Upper lobe of left lung (tissue), 6 donors: ENCODE data around the gene CFAP68. TPM values are rescaled to one million over a fixed set of nuclear protein-coding genes. Genes with fewer than 3 reads are reported as not detected.

ENCODE experiments used
- ATAC-seq, 2 donors: fragments of 200-7000 bp; cut with Tn5 transposase; one replicate each; pipeline ENCODE4 v1.9.1; 2022; ENCODE audit warnings: mild to moderate bottlenecking in 2 of 2, moderate library complexity in 2 of 2; ENCODE audit not compliant: low FRiP score in 2 of 2
- DNase-seq, 2 donors: peaks; one replicate each; pipeline ENCODE4 v3.0.0-alpha.2; 2019 to 2020
- H3K27ac ChIP-seq, 4 donors: fragments of 200-600 bp; sonication (generic); one replicate each; pipeline ENCODE4 v1.5.1; 2016 to 2019
- H3K27me3 ChIP-seq, 4 donors: fragments of 200-600 bp; sonication (generic); one replicate each; pipeline ENCODE4 v1.5.1; 2017 to 2019
- H3K36me3 ChIP-seq, 4 donors: fragments of 200-600 bp; sonication (generic); one replicate each; pipeline ENCODE4 v1.5.1; 2016 to 2019
- H3K4me1 ChIP-seq, 4 donors: fragments of 200-600 bp; sonication (generic); one replicate each; pipeline ENCODE4 v1.5.1; 2018 to 2019
- H3K4me3 ChIP-seq, 4 donors: fragments of 200-600 bp; sonication (generic); one replicate each; pipeline ENCODE4 v1.5.1; 2017 to 2019; ENCODE audit warnings: mild to moderate bottlenecking in 2 of 4, moderate library complexity in 1 of 4
- H3K9me3 ChIP-seq, 4 donors: fragments of 200-600 bp; sonication (generic); one replicate each; pipeline ENCODE4 v1.5.1; 2018 to 2019
- EP300 ChIP-seq, 4 donors: sonication (generic); formaldehyde crosslinking; IDR thresholded peaks; one replicate each; pipeline ENCODE4 v1.5.1; 2017; ENCODE audit warnings: antibody characterized with exemption in 4 of 4, control low read depth in 2 of 4
- POLR2A ChIP-seq, 4 donors: fragments of 450-650 bp; IDR thresholded peaks; one replicate each; pipeline ENCODE4 v1.5.1; 2016 to 2017; ENCODE audit warnings: antibody characterized with exemption in 4 of 4, mild to moderate bottlenecking in 2 of 4
- POLR2AphosphoS5 ChIP-seq, 2 donors: sonication (generic); formaldehyde crosslinking; IDR thresholded peaks; one replicate each; pipeline ENCODE4 v1.5.1; 2017; ENCODE audit warnings: antibody characterized with exemption in 2 of 2
- WGBS, 2 donors: methylation state at CpG; one replicate each; pipeline ENCODE4 v1.1.5; 2017 to 2018; 5-methylcytosine and 5-hydroxymethylcytosine counted together
- total RNA-seq, 6 donors: library from RNA; depleted of rRNA in 4 of 6; stranded (reverse); fragments of >200 nt in 4 of 6; gene quantifications; one replicate each; pipeline versions ENCODE4 v1.1.0 to v1.2.1, GENCODE V29; 2016 to 2021
- TF ChIP-seq, protein P1 (sequence below), 6 experiments: fragments of 450-650 bp in 4 of 6; fragments of 200-600 bp in 2 of 6; sonication (generic) in 2 of 6; IDR thresholded peaks; one replicate each; pipeline ENCODE4 v1.5.1; 2016 to 2019; ENCODE audit warnings: antibody characterized with exemption in 6 of 6
- donor health status: DM: no; HTN: no; CAD: no; lungs with moderate emphysema.
- donor health status: DM: no; HTN: yes; CAD: no; lungs with severe emphysema.

Gene CFAP68
- total RNA-seq, 6 donors from 2014 or later, result 2.1 to 29.4 (median 19.5) TPM

DNA sequence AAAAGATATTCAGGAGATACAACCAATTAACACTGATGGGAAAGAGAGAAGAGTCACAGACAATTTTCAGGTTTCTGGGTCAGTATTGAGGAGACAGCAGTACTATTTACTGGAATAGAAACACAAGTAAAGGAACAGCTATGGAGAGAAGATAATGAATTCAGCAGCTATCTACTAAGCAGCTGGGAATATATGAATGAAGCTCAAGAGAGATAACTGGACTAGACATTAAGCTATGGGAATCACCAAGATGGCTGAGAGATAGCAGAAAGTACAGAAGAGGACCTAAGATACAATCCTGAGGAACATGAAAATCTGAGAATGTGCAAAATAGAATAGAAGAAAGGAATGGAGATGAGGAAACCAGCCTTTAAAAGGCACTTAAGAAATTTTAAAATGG, 23.8 kb upstream of the CFAP68 start:
- peaks cover 8 to 80% (median 43%) of the 10 kb centered on the region in 4 donors for H3K36me3 ChIP-seq
- no peak overlapping the region for H3K4me3 ChIP-seq
- DNase-seq (no peak), ATAC-seq (no peak)
- no peak overlapping the region for H3K27ac ChIP-seq
- H3K27me3 ChIP-seq, result no peaks in the 10 kb centered on the region
- TF ChIP-seq POLR2A (IDR thresholded peaks at IDR 0.05) (no peak), POLR2AphosphoS5 (IDR thresholded peaks at IDR 0.05) (no peak), EP300 (IDR thresholded peaks at IDR 0.05) (no peak)
- TF ChIP-seq, protein P1, sequence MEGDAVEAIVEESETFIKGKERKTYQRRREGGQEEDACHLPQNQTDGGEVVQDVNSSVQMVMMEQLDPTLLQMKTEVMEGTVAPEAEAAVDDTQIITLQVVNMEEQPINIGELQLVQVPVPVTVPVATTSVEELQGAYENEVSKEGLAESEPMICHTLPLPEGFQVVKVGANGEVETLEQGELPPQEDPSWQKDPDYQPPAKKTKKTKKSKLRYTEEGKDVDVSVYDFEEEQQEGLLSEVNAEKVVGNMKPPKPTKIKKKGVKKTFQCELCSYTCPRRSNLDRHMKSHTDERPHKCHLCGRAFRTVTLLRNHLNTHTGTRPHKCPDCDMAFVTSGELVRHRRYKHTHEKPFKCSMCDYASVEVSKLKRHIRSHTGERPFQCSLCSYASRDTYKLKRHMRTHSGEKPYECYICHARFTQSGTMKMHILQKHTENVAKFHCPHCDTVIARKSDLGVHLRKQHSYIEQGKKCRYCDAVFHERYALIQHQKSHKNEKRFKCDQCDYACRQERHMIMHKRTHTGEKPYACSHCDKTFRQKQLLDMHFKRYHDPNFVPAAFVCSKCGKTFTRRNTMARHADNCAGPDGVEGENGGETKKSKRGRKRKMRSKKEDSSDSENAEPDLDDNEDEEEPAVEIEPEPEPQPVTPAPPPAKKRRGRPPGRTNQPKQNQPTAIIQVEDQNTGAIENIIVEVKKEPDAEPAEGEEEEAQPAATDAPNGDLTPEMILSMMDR (IDR thresholded peaks at IDR 0.05), result no peak
- H3K4me1 ChIP-seq, result no peaks in the 10 kb centered on the region
- H3K9me3 ChIP-seq, result no peaks in the 10 kb centered on the region

DNA sequence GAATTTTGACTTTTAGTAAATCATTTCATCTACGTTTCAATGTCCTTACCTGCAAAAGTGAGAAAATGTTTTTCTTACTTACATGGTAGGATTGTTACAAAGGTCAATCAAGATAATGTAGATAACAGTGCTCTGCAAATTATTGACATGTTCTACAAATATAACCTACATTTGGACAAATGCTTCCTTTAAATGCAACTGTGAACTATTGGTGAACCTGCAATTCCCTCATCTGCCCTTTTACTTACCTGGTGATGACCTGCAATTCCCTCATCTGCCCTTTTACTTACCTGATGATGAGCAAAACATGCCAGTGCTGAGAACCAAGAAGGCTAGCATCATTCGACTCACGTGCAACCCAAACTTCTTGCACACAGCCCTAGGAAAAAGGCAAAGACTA, 19.1 kb upstream of the CFAP68 start:
- no peaks in the 10 kb centered on the region for H3K9me3 ChIP-seq
- H3K4me1 ChIP-seq, result no peaks in the 10 kb centered on the region
- H3K36me3 ChIP-seq, result peaks cover 5 to 90% (median 41%) of the 10 kb centered on the region in 4 donors
- ATAC-seq (no peak), DNase-seq (no peak)
- TF ChIP-seq EP300 (IDR thresholded peaks at IDR 0.05) (no peak), POLR2AphosphoS5 (IDR thresholded peaks at IDR 0.05) (no peak), POLR2A (IDR thresholded peaks at IDR 0.05) (no peak)
- TF ChIP-seq, protein P1 (IDR thresholded peaks at IDR 0.05), result no peak
- no peaks in the 10 kb centered on the region for H3K27me3 ChIP-seq
- no peak overlapping the region for H3K4me3 ChIP-seq
- WGBS, 2 donors, result 95 to 98% methylated on average over 3 of the region's 3 CpGs
- no peak overlapping the region for H3K27ac ChIP-seq

DNA sequence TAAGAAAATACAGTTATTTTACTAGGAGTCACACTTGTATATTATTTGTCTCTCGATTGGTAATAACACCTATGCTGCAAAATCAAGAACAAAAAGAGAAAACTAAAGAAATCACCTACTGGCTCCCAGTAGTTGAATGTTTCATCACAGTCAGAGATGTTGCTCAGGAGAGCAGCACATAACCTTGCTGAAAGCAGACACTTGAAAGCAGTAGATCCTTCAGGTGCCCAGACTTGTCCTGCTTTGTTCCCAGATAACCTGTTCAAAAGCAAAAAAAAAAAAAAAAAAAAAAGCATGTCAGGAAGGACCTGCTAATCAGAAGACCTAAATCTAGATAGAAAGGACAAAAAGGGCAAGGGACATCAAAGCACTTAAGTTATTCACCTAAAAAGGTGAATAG, 9.2 kb upstream of the CFAP68 start:
- Histone ChIP-seq H3K27ac (no peak overlapping the region), H3K9me3 (no peaks in the 10 kb centered on the region), H3K4me1 (peaks cover 9 to 21% (median 14%) of the 10 kb centered on the region in 4 donors), H3K36me3 (peaks cover 5 to 37% (median 9%) of the 10 kb centered on the region in 4 donors), H3K4me3 (peak overlapping the region in 1 of 4 donors; percentile 98), H3K27me3 (no peaks in the 10 kb centered on the region)
- 85 to 95% methylated on average over 1 of the region's 1 CpG for WGBS, 2 donors
- no peak for TF ChIP-seq POLR2AphosphoS5 (IDR thresholded peaks at IDR 0.05)
- TF ChIP-seq, protein P1 (IDR thresholded peaks at IDR 0.05), result no peak
- TF ChIP-seq EP300 (IDR thresholded peaks at IDR 0.05), result no peak
- DNase-seq (no peak), ATAC-seq (no peak)

DNA sequence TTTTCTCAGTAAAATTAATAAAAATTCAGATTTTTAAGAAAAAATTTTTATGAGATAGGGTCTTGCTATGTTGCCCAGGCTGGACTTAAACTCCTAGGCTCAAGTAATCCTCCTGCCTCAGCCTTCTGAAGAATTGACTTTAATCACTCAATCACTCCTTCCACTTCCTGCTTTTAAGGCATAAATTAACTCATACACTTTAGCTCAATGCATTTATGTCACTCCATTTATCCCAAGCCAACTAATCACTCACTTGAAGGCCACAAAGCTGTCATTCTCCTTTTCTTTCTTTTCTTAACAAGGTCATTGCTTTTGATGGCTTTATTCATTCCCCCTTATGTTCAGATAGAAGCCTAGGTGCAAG, 8.8 kb upstream of the CFAP68 start:
- Histone ChIP-seq H3K27ac (peak overlapping the region in 3 of 4 donors; percentile 84 to 95 (median 95)), H3K27me3 (no peaks in the 10 kb centered on the region), H3K4me1 (peaks cover 9 to 21% (median 14%) of the 10 kb centered on the region in 4 donors), H3K4me3 (peak overlapping the region; percentile 84 to 98 (median 94)), H3K9me3 (no peaks in the 10 kb centered on the region), H3K36me3 (peaks cover 5 to 37% (median 9%) of the 10 kb centered on the region in 4 donors)
- ATAC-seq (no peak), DNase-seq (no peak)
- TF ChIP-seq, protein P1 (IDR thresholded peaks at IDR 0.05), result no peak

DNA sequence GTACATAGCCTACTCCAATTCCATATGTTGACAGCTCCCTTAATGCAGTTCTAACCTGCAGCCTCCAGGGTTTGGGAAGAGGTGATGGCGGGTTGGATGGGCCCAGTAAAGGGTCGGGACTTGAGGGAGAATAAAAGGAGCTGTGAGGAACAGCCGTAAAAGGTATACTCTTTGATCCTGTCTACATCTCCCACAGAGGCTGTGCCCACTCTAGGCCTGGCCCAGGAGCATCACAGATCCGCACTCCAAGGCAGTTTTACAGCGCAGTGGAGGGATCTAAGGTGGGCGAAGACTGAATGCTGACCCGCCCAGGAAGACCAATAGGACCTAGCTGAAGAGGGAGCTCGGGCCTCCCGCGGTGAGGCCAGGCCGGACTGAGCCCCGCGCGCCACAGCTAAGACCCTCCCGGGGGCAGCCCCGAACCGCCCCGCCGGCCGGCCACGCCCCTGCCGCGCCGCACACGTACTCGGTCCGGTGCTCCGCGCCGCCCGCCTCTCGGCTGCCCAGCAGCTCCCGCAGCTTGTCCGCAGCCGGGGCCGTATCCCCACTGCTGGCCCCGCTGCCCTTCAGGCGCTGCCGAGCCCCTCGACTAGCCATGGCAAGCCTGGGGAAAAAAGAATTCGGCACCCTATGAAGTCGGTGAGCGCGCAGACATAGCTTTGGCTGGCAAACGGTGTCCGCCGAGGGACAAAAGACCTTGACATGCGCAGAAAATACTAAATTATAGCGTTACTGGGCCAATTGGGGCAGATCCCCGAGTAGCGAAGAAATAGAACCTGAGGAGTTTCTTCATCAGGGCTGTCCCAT, 8.3 kb upstream of the CFAP68 start, which contains the start of gene ALG9:
ALG9 (minus strand) TSS at position 696 of the 807 bp plus-strand sequence; CDS start at position 597, 99 bp downstream.
- Histone ChIP-seq H3K4me3 (peak within 1 kb of the TSS; percentile 84 to 98 (median 94)), H3K9me3 (no peaks in the 10 kb centered on the region), H3K4me1 (peaks cover 9 to 21% (median 14%) of the 10 kb centered on the region in 4 donors), H3K27me3 (no peaks in the 10 kb centered on the region), H3K27ac (peak within 1 kb of the TSS; percentile 84 to 95 (median 93)), H3K36me3 (peaks cover 5 to 35% (median 8%) of the 10 kb centered on the region in 4 donors)
- TF ChIP-seq, protein P1 (IDR thresholded peaks at IDR 0.05), result peak in 5 of 6 experiments; percentile 19 to 41 (median 37)
- TF ChIP-seq POLR2AphosphoS5 (IDR thresholded peaks at IDR 0.05) (peak; percentile 60 to 72), EP300 (IDR thresholded peaks at IDR 0.05) (peak in 1 of 4 donors; percentile 26), POLR2A (IDR thresholded peaks at IDR 0.05) (peak in 1 of 4 donors; percentile 54)
- peak; percentile 89 to 97 for ATAC-seq
- 1% methylated on average over 28 to 36 of the region's 51 CpGs for WGBS, 2 donors
- peak; percentile 73 to 95 for DNase-seq
